Epithelial cell of esophagus (primary cell): ENCODE results near the gene CERS6.
A peak's percentile ranks its signal among the peaks of the same experiment; 100 is the strongest.

Source experiments
- DNase-seq: peaks from one replicate; pipeline ENCODE4 v3.0.0; 2010; ENCODE audit warnings: low read depth
- H3K4me3 ChIP-seq: 2 replicates; pipeline ENCODE4 v1.5.1; 2011; ENCODE audit warnings: mild to moderate bottlenecking, low read length, control low read depth
- TF ChIP-seq, protein P1 (sequence below): IDR thresholded peaks from 2 replicates; pipeline ENCODE4 v1.5.1; 2011; ENCODE audit warnings: low read depth, mild to moderate bottlenecking, low read length, control low read depth, inconsistent platforms; ENCODE audit not compliant: insufficient read depth; ENCODE audit errors: missing control alignments

Gene CERS6

DNA sequence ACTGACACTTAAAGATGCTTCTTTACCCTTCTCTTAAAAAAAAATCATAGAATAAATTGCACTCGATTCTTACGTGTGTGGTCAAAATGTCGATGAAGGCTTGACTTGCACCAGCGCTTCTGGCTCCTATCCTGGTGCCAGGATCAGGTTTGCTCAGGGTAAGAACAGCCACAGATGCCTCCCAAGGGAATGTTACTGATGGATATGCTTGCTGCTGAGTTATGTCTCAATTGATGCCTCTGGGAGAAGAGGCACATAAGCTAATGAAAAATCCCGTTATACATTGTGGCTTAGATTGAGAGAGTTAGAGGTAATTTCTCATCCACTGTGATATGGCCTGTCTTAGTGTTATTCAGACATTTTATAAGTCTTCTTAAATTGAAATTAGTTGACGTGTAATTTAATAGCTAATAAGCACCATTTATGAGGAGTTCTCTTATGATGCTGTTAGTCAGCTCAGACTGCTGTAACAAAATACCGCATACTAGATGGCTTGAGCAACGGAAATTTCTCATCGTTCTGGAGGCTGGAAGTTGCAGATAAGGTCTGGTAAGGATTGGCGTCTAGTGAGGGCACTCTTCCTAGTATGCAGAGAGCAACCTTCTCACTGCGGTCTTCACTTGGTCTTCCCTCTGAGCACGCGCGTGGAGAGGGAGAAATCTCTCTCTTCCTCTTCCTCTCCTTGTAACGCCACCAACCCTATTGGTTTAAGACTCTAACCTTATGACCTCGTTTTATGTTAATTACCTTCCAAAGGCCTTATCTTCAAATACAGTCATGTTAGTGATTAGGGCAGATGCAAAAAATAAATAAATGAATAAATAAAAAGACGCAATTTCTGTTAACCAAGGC is 229.8 kb downstream of the CERS6 start:
- TF ChIP-seq, protein P1, sequence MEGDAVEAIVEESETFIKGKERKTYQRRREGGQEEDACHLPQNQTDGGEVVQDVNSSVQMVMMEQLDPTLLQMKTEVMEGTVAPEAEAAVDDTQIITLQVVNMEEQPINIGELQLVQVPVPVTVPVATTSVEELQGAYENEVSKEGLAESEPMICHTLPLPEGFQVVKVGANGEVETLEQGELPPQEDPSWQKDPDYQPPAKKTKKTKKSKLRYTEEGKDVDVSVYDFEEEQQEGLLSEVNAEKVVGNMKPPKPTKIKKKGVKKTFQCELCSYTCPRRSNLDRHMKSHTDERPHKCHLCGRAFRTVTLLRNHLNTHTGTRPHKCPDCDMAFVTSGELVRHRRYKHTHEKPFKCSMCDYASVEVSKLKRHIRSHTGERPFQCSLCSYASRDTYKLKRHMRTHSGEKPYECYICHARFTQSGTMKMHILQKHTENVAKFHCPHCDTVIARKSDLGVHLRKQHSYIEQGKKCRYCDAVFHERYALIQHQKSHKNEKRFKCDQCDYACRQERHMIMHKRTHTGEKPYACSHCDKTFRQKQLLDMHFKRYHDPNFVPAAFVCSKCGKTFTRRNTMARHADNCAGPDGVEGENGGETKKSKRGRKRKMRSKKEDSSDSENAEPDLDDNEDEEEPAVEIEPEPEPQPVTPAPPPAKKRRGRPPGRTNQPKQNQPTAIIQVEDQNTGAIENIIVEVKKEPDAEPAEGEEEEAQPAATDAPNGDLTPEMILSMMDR: no peak
- no peak overlapping the region for H3K4me3 ChIP-seq
- DNase-seq: no peak

- peak; percentile 40 for DNase-seq
- TF ChIP-seq, protein P1: no peak
- H3K4me3 ChIP-seq: no peak overlapping the region
Measured at GRCh38 chr2:168686452-168687191, 230.6 kb downstream of the CERS6 start.

- TF ChIP-seq, protein P1: peak; percentile 32
- H3K4me3 ChIP-seq: no peak overlapping the region
- peak; percentile 21 for DNase-seq
Measured at GRCh38 chr2:168687314-168687713, 231.2 kb downstream of the CERS6 start.

- no peak overlapping the region for H3K4me3 ChIP-seq
- TF ChIP-seq, protein P1: no peak
- DNase-seq: no peak
Measured at GRCh38 chr2:168690381-168690885, 234.4 kb downstream of the CERS6 start.

DNA sequence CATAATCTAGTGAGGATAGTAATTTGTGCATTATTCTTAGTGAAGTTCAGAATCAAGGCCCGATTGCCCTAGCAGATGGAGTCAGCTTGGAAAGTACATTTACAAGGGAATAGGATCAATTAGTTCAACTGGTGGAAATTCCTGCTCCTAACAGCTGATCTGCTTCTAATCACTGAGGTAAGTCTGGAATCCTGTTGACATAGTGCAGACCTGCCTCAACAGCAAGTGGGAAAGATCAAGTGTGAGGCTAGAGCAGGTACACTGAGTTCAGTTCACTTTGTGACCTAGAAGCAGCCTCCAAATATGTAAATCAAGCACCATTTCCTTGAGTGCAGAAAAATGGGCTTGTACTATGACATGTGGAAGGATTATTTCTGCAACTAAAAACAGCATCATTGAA is 235.1 kb downstream of the CERS6 start:
- TF ChIP-seq, protein P1: no peak
- DNase-seq: no peak

DNA sequence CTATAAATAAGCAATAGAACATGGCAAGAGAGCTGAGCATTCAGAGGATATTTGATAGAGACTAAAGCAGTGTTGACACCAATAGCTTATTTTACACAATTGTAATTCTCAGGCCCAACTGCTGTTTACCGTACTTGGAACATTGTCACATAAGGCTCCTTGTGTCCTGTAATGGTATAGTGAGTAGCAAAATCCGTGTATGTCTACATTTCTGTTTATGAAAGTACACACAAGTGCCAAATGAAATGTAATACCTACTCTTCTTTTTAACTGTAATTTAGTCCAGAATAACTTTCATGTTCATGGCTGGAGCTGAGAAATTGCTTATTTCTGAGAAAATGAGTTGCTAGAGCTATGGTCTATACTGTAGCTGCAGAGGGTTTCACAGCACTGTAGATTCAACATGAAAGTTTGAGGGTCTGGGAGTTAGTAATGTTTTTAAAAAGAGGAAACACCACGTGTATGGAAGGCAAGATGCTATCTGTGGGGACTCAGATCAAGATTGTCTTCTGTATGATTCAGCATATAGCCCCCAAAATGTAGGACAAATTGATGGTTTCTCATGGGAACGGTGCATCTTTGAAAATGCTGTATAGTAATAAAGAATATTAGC is 236.2 kb downstream of the CERS6 start:
- no peak for DNase-seq
- TF ChIP-seq, protein P1: no peak
- no peak overlapping the region for H3K4me3 ChIP-seq

More for the DNA sequence above, 235.1 kb downstream of the CERS6 start:
- H3K4me3 ChIP-seq: no peak overlapping the region
